Measurements from ENCODE around the gene TMEM186.

DNA sequence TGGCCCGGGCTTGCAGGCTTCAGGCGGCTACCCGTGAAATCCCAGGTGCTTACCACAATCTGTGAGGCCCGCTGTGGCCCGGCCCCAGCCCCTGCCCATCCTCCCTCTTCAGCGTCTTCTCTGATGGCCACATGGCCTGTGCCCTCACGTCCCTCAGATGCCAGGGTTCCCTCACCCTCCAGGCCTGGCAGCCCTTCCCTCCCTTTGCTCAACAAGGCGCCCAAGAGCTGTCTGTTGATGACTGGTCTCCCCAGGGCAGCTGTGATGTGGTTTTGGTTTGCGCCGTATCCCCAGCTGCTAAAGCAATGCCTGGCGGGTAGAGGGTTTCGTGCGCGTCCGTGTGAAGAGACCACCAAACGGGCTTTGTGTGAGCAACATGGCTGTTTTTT, 35.3 kb upstream of the TMEM186 start:
- TF ChIP-seq CTCF (IDR thresholded peaks at IDR 0.05) (no peak), EZH2 (IDR thresholded peaks at IDR 0.05; ENCODE audit: borderline replicate concordance, insufficient read depth, low read depth, low read length, poor library complexity, severe bottlenecking) (no peak)

Measured in B cell (primary cell).